NCI-H187 treated with DMSO at 0.1 percent for 48 hours (cell line): ENCODE measurements around the gene FGD4.

Source experiments
- DNase-seq: peaks from one replicate; lab custom pipeline; 2025; lab: John Stamatoyannopoulos, UW

Gene FGD4

DNA sequence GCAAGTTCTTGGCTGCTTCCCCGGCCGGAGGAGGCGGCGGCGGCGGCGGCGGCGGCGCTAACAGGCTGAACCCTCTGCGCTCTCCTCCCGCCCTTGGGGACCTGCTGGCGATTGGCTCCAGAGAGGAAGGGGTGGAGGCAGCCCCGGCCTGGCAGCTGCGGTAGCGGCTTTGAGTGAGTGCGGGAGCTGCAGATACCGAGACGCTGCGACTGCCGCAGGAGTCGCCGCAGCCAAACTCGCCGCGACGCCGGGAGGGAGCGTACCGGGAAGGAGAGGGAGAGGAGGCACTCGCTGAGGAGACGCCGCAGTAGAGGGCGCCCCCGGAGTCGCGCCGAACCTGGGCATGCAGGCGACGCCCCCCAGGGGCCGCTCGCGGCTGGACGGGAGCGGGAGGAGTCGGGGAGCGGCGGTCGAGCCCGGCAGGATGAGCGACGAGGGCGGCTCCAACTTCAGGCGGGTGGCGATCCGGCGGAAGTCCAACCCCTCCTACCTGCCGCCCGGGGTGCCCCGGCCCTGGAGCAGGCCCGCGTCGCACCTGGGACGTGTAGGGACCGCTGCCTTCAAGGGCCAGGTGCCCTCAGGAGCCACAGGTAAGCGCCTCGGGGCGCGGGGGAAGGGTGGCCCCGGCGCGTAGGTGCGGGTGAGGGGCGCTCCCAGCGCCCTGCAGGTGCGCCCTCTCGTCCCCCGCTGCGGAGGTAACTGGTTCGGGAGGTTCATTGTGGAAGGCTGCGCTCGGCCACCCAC is at the start of gene FGD4:
Gene FGD4 (plus strand): TSS at position 189 of the 744 bp plus-strand sequence.
- DNase-seq, result peak; percentile 9

DNA sequence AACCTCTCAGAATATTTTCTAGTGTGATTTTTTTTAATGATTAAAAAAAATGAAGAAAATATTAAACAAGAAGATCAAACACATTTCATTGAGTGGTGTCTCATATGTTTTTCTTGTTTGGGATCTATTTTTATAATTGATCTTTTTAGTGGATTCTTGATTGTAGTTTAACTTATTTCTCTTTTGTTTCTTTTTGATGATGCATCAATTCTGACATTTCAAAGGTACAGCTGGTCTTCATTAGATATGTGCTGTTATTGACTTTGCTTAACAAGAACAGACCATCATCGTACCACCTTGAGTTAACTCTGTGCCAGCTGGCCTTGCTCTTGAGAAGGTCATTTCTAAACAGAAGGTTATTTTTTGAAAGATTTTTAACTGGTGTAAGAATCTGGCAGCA is 45.8 kb upstream of the FGD4 start:
- no peak for DNase-seq

DNA sequence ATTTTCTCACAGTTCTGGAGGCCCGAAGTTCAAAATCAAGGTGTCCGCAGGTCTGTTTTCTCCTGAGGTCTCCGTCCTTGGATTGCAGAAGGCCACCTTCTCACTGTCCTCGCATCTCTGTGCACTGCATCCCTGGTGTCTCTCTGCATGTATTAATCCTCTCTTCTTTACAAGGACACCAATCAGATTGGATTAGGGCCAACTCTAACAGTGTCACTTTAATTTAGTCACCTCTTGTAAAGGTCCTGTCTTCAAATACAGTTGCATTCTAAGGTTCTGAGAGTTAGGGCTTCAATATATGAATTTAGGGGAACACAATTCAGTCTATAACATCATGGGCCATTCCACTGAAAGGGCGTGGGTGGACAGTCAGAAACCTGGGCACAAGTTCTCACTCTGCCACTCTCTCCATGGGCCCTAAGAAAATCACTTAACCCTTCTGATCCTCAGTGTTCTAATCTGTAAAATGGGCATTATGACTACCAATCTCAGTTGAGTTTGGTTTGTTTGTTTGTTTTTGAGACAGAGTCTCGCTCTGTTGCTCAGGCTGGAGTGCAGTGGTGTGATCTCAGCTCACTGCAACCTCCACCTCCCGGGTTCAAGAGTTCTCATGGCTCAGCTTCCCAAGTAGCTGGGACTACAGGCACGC is 41.6 kb upstream of the FGD4 start:
- no peak for DNase-seq

DNA sequence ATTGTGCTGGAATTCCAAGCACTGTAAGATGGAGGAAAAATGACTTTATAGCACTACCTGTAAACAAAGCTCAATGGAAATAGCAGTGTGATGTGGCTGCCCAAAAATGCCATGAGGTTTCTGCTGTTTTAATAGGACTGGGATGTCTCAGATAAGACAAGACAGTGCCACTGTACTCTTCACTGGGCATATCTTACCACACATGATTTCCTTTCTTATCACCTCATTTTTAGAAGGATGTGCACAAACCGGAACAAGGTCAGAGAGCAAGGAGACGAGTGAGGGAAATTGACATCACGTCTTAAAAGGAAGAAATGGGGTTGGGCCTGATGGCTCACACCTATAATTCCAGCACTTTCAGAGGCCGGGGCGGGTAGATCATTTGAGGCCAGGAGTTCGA is 38.4 kb upstream of the FGD4 start:
- no peak for DNase-seq

DNA sequence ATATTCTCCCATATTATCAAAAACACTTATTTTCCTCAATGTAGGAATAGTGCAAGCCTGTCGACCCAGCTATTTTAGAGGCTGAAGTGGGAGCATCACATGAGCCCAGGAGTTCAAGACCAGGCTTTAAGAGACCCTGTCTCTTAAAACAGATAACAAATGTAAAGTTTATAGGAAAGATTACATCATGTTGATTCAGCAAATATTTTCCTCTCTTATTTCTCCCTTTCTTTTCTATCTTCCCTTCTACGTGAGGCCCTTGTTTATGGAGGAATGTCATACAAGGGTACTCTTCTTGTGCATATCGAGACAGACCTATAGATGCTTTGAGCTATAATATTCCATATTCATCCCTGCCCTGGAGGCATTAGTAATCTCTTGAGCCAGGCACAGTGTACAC is 36.5 kb upstream of the FGD4 start:
- no peak for DNase-seq

DNA sequence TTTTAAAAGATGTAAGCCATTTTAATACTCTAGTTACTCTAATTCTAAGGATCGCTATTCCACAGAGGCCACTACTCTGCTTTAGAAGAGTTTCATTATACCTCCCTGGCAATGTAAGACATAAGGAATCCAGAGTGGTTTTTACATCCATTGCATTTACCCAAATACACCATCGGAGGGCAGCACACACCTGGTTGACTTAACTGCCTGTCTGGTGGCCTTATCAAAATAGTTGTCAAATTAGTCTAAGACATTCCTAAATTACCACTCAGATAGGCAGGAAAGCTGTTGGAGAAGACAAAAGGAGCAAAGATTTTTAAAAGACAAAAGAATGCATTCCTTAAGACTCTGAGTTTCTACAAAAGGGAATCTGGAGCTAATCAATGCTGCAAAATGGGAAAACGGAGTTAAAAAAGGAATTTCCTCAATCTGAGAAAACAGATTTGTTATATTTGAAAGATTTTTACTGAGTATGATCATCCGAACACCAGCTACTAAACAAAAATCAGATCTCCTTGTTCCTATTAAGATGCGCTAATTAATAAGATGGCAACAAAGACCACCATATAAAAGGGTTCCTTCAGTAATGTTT is 33.8 kb upstream of the FGD4 start:
- DNase-seq, result no peak

DNA sequence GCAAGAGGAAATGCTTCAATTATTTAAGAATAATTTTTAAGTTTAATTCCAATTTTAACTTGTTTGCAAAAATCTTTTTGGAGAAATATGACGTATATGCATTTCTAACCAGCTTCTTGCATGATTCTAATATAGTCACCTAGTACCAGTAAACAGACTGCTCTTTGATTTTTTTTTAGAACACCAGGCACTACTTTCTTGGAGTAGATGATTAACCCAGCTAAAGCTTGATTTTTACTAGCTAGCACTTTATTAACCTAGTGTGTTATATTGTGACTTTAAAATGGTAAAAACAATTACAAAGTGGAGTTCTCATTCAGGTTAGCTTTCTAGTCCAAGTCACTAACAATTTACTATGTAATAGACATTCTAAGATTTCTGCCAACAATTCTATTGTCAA is 32.6 kb upstream of the FGD4 start:
- DNase-seq, result no peak

DNA sequence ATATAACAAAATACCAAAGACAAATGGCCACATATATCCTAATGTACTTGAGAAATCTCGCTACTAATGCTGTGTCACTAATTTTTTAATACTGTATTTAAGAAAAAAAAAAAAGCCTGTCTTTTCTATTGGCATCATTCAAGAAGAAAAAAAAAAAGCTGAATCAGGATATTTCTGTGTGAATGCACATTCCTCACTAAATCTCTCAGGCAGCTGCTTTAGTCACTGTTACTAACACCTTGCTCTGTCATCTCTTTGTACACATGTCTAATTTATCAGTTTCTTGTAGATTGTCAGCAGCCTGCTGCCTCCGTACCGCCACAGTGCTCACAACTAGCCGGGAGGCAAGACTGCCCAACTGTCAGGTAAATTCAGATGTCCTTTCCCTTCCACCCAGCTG is 32.0 kb upstream of the FGD4 start:
- no peak for DNase-seq

DNA sequence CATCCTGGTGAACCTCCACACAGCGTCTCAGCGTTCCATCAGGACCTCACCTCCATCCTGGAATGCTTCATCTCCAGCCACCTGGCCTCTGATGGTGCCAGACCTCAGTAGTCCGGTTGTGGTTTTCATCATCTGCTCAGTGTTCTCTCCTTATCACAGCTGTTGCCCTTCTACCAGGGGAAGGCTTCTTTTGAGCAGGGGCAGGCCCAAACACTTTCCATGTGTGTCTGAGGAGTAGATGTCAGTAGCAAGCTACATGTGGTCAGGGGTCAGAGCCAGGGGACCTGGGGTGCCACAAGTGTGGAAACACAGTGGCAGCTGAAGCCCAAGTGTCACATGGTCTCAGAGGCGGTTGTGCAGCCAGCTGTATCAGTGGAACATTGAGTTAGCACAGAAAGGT is 30.2 kb upstream of the FGD4 start:
- DNase-seq, result no peak

DNA sequence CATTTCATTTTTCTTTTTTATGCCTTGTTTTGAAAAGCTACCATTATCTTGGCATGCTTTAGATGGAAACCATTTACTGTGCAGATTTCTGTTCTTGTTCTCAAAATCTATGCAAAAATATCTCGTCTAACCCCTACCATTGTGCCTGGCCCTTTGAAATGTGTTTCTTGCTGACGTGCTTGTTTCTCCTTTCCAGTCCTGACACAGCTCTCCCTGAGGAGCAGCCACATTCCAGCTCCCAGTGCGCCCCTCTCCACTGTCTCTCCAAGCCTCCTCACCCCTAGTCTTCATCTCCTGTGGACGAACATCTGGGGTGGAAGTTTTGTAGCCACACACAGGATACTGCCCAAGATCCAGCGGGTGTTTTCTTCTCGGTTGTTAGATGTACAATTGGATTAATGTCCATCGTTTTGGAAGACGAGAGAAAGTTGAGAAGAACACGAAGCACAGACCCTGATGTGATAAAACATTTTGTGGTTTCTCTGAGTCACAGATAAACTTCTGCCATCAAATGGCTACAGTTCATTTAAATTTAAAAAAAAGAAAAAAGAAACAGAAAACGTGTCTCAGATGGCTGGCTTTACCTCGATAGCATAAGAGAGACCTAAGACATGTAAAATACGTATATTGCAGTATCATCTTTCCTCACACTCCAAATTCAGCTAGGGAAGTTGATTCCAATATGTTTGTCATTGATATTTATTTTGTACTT is 21.9 kb upstream of the FGD4 start:
- DNase-seq, result no peak

DNA sequence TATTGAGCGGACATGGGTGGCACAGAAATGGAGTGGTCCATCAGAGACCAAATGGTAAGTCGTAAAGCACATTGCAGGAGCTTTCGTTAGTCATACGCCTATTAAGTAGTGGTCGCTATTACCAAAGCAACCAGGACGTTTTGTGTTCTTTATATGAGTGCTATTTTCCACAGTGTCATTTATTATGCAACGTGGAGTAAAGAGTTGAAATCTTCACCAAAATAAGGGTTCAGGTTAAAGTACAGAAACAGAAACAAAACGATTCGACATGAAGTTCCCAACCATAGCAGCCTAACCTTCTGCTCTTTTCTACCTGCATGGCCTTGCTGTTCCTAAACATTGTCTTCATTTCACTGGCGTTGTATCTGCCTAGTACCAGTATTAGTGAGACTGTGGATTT is 20.1 kb upstream of the FGD4 start:
- no peak for DNase-seq

DNA sequence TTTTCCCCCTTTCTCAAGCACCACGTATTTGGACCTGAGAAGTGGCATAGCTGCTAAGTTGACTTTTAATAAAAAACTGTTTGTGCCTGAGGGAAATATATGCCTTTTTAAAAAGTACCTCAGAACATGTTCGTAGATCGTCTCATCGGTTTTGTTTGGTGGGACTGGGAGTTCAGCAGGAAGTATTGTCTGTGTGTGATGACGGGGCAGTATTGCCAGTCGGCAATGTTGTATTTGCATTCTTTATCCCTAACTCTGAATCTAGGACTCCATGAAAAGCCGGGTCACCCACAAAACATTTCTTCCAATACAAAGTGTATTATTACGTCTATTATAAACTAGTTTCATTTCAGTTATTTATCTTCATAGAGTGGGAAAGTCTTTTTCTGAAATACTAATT is 19.7 kb upstream of the FGD4 start:
- DNase-seq, result no peak

DNA sequence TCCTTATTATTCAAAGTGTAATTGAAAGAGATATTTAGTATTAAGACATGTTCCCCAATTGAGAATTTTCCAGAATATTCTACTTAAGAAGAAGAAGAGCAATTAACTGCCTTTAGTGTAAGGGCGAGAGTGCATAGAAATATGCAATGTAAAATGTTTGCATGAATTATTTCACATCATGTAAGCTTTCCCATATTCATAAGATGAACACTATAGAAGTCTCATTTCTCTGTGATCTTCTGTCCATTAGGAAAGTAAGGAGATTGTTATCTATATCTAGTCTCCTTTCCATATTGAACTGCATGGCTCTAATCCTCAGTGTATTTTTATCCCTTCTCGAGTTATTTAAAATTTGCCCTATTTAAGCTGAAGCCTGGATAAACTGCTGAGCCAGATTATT is 17.1 kb upstream of the FGD4 start:
- DNase-seq, result no peak

DNA sequence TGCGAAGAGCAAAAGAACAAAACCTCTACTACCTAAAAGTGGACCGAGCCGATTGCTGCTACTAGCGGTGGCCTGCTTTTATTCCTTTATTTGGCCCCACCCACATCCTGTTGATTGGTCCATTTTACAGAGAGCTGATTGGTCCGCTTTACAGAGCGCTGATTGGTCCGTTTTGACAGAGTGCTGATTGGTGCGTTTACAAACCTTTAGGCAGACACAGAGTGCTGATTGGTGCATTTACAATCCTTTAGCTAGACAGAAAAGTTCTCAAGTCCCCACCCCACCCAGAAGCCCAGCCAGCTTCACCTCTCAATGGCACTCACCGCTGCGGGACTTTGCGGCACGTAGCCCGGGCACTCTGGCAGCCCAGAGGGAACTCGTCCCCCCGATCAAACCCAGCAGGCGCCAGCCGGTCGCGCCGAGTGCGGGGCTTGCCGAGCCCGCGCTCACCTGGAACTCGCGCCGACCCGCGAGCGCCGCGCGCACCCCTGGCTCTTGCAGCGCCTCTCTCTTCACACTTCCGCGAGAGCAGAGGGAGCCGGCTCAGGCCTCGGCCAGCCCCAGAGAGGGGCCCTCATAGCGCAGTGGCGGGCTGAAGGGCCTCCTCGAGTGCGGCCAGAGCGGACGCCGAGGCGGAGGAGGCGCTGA is 8.7 kb upstream of the FGD4 start:
- no peak for DNase-seq

DNA sequence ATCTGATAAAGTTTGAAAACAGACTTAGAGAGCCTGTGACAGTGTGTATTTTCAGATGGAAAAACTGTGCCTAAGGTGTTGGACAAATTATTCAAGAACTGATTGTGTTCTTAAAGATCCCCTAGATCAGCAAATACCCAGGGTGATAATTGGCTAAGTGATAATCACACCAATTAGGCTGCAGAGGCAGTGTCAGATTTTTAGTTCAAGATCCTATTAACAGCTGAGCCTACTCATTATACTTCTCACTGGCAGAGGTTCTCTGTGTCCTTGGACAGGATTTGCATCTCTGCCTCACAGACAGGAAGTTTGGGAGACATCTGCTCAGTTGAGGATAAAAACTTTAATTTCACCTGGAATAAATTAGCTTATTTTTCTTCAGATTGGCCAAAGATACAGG is 4.3 kb upstream of the FGD4 start:
- no peak for DNase-seq

DNA sequence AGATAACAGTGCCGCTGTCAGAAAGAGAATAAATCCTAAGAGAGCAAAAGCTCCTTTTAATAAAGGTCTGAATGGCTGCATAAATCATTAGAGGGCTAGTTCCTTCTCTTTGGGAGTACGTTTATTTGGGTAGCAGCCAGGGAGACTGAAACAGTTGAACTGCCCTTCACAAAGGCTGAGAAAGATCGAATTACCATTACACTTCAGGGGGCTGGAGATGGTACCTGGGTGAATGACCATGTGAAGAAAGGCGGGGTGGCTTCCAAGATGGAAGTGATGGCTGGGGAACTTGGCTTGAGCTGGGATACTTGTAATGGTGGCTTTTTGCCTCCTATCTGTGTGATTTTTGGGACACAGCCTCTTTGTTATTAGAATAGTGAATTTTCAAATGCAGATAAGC is 1.7 kb upstream of the FGD4 start:
- DNase-seq, result peak; percentile 7

DNA sequence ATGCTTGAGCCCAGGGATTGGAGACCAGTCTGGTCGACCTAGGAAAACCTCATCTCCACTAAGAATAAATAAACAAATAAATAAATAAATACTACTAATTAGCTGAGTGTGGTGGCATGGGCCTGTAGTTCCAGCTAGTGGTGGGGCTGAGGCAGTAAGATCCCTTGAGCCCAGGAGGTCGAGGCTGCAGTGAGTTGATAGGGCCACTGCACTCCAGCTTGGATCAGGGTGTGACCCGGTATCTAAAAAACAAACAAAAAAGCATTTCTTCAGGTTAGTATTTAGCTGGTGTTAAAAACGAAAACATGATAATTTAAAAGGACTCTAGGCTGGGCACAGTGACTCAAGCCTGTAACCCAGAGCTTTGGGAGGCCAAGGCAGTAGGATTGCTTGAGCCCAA is 1.2 kb upstream of the FGD4 start:
- no peak for DNase-seq

DNA sequence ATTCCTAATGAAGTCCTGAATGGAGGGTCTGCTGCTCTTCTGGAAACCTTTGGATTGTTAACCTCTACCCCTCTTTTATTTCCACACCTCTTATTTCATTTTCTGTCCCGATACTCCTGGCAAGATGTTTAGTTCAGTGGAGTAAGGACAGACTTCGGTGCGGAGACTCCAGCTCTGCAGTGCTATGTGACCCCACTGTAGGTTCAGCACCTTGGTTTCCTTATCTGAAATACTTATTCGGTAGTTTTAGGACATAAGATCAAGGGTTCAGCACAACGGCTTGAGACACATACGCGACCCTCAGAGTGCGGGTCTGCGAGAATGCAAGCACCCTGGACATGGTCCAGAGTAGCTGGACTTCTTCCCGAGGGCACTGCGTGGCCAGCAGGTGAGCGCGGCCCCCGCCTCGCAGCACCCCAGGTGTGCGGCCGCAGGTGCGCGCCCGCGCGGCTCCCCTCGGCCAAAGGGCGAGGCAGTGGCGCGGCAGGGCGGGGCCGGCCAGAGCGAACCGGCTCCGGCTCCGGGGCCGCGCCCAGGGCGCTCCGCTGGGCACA is 465 bp upstream of the FGD4 start:
- DNase-seq, result no peak

DNA sequence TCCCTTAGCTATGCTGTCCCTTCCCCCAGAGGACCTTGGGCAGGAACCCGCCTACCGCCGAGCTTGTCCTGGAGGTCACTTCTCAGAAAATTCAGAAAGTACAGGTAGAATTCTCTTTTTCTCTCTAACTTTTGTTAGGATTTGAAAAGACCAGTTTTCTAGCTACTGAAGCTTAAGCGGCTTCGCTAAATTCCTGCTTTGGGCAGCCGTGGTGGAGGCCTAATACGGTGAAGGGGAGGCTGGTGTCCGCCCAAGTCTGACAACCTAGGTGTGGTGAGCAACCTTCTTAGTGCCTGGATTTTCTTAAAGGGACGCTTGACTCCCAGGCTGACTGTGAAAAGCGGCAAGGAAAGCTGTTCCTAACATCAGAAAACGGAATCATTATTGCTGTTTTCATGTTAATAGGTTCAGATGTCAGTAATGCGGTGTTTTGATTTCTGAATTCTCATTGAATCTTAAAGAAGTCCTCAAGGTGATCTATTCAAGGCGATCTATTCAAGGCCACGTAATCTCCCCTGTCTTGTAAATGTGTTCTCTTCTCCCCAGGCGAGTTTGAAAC is 835 bp downstream of the FGD4 start:
- no peak for DNase-seq

DNA sequence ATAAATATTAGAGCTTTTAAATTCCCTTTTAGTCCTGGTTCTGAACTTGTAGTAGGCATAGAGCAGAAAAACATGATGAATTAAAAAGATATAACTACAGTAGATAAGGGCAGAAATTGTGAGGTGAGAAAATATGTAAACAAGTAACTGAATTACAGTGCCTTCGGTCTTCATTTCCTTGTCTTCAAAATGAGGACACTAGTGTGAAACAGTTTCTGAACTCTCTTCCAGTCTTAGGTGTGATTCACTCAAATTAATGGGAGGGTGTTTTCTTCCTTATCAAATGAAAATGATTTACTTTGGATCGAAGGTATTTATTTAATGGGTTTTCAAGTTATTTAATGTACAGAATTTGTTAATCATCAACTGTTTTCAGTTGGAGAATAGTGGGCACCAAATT is 1.5 kb downstream of the FGD4 start:
- no peak for DNase-seq

DNA sequence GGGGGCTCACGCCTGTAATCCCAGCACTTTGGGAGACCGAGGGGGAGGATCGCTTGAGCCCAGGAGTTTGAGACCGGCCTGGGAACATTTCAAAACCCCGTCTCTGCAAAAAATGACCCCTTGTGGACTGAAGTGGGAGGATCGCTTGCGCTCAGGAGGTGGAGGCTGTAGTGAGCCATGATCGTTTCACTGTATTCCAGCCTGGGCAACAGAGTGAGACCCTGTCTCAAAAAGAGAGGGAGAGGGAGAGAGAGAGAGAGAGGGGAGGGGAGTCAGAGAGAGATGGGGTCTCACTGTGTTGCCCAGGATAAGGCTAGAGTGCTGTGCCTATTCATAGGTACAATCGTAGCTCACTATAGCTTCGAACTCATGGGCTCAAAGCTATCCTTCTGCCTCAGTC is 2.8 kb downstream of the FGD4 start:
- no peak for DNase-seq

DNA sequence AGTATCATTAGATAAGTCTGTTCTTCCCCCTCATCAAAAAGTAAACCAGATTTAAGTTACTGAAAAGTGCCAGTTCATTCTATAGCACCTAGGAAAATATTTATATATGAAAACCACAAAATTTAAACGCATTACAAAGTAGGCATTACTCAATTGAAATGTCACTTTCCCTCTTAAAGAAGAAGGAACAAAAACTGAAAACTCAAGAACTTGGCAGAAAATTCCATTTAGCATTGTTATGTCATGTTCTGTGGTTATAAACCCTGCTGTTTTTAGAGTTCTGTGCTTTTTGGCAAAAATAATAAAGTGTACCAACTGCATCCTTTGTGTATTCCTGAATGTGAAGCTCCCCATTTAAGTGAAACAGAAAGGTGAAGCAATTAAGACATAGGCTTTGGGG is 3.6 kb downstream of the FGD4 start:
- DNase-seq, result no peak
